Stimulated activated CD8-positive, alpha-beta memory T cell treated with anti-CD3 and anti-CD28 coated beads, Interleukin-7, amount 100 ng/mL, for 1 hour (primary cell): ENCODE data around the gene TSFM.

Experiments used
- DNase-seq, 2 donors: peaks; one replicate each; pipeline ENCODE4 v3.0.0-alpha.2; 2020; ENCODE audit warnings: low read depth in 2 of 2

TSFM gene

GRCh38 chr12:57782608-57783465, at the start of gene TSFM:
Gene TSFM, plus strand, starts transcription at chr12:57782787. Its CDS starts 15 bp downstream, at chr12:57782802.
- peak; percentile 94 to 97 for DNase-seq

GRCh38 chr12:57733928-57734327, 48.7 kb upstream of the TSFM start:
- DNase-seq: no peak

- DNase-seq: no peak
Observed at GRCh38 chr12:57734591-57734990, 48.0 kb upstream of the TSFM start.

- DNase-seq: no peak
Observed at GRCh38 chr12:57735198-57735855, 47.3 kb upstream of the TSFM start.

GRCh38 chr12:57735952-57736740, 46.4 kb upstream of the TSFM start:
- no peak for DNase-seq

DNA sequence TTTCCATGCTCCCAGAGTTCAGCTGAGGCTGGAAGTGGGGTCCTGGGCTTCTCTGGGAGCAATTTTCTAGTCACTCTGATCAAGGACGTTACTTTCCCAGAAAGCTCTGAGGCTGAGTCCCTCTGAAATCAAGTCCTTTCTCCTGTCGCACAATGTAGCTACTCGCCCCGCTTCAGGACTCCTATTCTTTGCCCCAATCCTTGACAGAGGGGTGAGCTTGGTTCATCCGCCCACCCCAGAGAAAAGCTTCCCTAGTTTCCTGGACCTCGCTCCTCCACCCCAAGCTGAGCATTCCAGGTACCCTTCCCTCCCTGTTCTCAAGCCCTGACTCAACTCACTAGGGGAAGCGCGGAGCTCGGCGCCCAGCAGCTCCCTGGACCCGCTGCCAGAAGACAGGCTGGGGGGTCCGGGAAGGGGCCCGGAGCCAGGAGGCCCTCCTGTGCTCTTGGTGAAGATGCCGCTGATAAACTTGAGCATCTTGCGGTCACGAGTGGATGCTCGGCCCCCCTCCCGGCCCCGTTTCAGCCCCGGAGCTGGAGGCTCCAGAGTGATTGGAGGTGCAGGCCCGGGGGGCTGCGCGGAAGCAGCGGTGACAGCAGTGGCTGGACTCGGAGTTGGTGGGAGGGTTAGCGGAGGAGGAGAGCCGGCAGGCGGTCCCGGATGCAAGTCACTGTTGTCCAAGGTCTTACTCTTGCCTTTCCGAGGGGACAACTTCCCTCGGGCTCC, 45.7 kb upstream of the TSFM start:
- DNase-seq: no peak

DNA sequence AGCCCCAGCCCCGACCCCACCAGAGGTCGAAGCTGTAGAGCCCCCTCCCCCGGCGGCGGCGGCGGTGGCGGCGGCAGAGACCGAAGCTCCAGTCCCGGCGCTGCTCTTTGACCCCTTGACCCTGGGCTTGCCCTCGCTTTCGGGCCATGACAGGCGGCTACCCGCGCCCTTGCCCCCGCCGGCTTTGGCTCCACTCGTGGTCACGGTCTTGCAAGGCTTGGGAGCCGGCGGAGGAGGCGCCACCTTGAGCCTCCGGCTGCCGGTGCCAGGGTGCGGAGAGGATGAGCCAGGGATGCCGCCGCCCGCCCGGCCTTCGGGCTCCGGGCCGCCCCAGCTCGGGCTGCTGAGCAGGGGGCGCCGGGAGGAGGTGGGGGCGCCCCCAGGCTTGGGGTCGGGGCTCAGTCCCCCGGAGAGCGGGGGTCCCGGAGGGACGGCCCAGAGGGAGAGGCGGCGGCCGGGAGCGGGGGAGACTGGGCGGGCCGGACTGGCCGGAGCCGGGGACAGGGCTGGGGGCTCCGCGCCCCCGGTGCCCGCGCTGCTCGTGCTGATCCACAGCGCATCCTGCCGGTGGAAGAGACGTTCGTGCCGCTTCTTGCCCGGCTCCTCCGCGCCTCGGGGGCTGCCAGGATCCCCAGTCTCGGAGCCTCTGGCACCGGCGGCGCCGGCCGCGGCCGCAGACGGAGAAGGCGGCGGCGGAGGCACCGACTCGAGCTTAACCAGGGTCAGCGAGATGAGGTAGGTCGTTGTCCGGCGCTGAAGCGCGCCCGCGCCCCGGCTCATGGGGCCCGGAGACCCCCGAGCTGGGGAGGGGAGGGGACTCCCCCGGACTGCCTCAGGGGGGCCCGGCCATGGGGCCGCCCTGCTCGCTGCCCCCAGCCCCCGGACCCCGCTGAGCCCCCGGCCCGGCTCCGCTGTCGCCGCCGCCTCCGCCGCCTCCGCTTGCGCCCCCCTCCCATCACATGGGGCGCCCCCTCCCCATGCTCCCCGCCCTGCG, 44.8 kb upstream of the TSFM start:
- no peak for DNase-seq

DNA sequence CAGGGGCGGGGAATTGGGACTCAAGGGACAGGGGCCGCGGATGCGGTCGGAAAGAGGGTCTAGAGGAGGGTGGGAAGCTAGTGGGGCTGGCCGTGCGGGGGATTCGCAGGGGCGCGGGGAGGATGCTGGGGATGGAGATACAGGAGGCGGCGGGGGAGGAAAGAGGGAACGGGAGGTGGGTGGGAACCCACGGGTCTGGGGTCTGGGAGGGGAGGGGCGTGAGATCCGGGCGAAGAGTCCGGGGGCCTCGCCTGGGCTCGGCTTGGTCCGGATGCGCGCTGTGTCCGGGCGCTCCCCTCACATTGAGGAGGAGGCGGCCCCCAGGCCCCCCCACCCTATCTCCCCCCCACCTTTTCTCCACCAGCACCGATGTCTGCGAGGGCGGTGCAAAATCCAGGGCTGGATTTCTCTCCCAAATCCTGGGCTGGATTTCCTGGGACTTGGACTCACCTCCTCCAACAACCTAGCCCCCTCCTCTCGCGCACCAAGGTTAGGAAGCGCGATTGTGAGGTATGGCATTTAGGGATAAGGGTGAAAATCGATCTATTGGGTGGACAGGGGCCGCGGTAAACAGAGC, 43.8 kb upstream of the TSFM start, which contains the start of gene AGAP2:
Gene AGAP2 (minus strand): TSS at position 82 of the 577 bp plus-strand sequence. CDS start 496 bp downstream, outside the sequence.
- no peak for DNase-seq

DNA sequence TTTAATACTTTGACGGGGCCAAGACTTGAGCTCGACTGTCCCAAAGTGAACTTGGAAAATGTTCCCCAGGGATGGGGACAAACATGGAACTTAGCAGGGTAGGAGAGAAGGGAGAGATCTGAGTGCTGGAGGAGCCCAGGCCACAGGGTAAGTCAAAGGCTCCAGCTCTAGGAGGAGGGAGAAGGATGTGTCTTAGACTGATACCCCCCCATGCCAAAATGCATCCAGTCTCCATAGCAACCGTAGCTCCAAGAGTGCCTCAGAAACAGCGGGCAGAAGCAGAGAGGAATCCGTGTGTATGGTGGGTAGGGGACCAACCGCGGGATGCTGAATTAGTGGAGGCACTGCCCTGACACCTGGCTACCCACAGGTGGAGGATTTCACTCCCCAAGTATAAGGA, 43.2 kb upstream of the TSFM start:
- no peak for DNase-seq

DNA sequence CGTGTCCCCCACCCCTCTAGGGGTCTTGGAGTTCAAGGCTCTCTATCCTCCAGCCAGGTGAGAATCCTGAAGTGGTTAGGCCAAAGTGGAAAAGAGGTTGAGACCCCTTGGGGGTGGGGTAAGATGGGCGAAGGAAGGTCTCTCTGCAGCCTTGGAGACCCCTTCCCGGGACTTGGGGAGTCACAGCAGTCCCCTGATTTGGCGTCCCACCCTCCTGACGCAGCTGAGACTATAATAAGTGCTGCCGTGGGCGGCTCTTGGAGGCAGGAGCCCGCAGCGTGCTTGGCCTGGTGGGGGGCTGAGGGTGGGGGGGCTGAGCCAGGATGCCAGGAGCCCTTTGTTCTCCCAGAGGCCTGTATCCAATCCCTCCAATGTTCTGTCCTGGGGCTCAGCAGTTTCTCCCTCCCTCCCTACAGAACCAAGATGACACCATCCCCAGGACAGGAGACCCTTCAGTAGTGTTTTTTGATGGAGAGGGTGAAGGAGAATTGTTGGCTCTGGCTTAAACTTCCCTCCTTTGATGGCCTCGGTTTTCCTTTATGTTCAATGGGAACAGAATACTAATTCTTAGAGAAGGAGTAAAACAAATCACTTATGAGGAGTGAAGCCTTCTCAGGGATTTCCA, 42.6 kb upstream of the TSFM start:
- DNase-seq: no peak

DNA sequence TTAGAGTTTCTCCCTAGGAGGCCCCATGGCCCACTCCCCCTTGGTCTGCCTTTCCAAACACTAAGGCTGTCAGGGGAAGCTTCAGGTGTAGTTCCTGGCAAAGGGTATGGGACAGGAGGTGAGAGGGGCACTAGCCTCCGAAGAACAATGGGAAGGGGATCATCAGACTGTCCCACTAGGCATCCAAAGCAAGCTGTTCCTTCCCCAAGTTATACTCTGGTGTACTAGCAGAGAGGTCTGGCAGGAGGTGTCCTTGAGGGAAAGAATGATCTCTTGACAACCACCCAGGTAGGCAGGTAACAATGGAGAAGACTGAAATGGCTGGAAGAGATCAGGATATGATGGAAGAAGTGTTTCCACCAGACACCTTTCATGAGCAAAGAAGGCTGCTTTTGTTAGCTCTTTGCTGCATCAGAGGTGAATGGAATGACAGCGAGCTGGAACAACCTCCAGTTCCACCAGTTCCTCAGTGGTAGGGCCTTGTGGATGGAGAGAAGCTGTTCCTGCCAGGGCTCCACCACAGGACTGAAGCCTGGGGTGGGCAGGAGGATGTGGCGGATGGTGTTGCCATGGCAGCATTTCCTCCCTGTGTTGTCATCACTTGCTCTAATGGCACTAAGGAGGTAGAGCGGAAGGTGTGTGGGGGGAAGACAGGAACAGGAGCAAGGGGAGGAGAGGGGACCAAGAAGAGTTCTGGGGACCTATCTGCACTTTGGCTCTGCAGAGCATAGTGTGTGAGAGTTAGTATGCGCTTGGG, 41.8 kb upstream of the TSFM start:
- peak; percentile 45 to 55 for DNase-seq

DNA sequence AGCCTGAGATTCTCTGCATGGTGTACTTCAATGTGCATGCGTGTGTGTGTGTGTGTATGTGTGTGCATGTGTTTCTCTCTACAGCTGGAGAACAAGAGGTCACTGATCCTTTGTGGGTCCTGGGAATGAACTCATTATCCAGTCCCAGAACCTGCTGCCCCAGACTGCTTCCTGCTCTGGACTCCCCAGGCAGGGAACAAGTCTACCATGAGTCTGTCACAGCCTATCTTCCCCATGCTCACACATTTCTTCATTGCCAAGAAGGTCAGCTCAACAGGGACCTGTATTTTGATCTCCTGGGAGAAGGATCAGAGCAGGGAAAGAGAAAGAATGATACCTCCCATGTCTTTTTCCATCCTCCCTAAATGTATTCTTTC, 41.2 kb upstream of the TSFM start:
- no peak for DNase-seq

DNA sequence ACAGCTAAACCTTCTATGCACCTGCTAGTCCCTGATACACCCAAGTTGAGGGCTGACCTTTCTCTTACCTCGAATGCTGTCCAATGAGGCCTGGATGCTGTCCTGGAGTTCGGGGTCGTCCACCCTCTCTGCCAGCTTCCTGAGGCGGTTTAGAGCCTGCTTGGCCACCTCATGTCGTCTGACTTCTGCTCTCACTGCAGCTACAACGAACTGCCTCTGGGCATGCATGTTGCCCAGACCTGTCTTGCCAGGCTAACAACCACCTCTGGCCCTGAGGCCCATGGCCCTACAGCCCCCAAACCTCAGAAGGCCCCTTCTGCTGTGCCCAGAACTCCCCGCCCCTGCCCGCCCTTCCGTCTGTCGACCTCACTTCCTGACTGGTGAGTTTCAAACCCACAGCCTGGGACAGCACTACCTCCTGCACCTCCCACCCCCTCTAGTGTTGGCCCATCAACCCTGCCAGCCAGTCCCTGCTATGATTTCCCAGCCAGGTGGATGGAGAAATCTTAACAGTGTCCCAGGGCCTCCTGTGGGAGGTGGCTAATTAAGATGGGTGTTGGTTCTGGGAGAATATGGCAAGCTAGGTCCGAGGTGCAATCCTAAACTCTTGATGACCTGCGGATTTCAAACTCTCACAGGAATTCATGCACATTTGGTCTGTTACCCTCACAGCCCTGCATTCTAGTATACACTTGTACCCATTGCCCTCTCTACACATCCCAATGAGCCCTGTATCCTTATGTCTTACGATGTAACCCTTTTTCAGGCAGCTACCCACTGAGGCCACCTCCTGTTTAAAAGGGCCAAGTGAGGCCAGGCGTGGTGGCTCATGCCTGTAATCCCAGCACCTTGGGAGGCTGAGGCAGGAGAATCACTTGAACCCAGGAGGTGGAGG, 40.5 kb upstream of the TSFM start:
- peak; percentile 51 to 62 for DNase-seq

DNA sequence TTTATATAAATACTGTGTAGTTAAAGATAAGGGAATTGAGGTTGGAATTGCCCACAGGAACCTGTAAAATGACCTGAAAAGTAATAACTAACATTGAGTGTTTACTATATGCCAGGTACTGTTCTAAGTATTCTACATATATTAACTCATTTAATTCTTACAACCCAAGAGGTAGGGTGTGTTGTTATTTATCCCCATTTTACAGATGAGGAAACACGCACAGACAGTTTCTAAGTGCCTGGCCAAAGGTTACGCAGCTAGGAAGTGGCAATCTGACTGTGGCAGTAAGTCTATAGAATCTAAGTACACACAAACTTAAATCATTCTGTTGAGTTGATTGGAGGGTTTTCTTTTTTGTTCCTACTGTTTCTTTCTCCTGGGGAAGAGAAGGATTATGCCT, 38.8 kb upstream of the TSFM start:
- no peak for DNase-seq

- peak in 1 of 2 donors; percentile 39 for DNase-seq
Observed at GRCh38 chr12:57744194-57744776, 38.3 kb upstream of the TSFM start.

DNA sequence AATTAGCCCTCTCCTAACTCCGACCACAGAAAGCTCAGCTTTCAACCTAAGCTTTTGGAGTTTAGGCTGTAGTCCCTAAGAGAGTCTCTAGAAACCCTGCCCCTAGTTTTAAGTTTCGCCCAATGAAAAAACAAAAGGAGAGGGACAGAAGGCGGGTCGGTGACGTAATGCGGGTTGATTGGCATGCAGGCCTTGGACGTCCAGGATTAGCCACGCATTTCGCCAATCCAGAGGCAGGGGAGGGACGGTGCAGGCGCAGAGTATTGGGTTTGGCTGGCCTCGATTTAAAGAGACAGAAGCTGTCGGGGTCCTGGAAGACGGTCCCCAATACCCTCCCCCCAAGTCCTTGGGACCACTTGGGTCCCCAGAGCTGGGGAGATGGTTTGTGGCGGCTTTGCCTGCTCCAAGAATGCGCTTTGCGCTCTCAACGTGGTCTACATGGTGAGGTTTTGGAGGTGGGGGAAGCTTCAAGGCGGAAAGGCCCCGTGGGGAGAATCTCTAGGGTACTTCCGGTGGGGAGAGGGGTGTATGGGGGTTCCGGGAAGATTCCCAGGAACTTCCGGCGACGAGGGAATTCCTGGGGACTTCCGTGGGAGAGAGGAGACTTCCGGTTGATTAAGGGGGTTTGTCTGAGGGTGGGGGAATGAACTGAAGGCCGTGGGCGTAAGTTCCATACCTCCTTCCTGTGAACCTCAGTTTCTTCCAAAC, 37.7 kb upstream of the TSFM start, which contains the start of gene TSPAN31:
Gene TSPAN31 (plus strand): TSS at position 263 of the 708 bp plus-strand sequence. CDS start 116 bp downstream, at position 379.
- DNase-seq: peak; percentile 82

DNA sequence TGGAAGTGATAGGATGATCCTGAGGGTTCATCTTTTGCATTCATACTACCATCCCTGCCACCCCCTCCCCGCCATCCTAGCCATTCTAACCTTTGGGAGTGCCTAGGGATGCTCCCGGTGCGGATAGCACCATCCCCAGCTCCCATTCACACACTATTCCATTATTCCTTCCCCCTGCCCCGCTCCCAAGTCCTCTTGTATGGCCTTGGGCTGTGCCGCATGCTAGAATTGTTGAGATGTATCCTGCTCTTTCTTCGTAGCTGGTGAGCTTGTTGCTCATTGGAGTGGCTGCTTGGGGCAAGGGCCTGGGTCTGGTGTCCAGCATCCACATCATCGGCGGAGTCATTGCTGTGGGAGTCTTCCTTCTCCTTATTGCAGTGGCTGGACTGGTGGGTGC, 37.1 kb upstream of the TSFM start:
- DNase-seq: no peak
